Activated naive CD4-positive, alpha-beta T cell treated with anti-CD3 and anti-CD28 coated beads for 36 hours (primary cell): ENCODE measurements around the gene CXCL6. TPM values are rescaled to one million over a fixed set of nuclear protein-coding genes. Genes with fewer than 3 reads are reported as not detected.

Experiments used
- CTCF ChIA-PET: fragments of 350-600 bp; sonication (Branson Sonifier 250); formaldehyde crosslinking; loops from one replicate; lab custom pipeline; 2021; ENCODE audit warnings: antibody characterized with exemption; lab: Charles Lee
- DNase-seq: peaks from one replicate; pipeline ENCODE4 v3.0.0-alpha.2; 2020
- H3K27ac Mint-ChIP-seq: one replicate; pipeline ENCODE4 v1.8.0; 2021; ENCODE audit warnings: mild to moderate bottlenecking, mixed read lengths
- H3K27me3 Mint-ChIP-seq: one replicate; pipeline ENCODE4 v1.8.0; 2021; ENCODE audit warnings: low read depth, mixed read lengths
- H3K36me3 Mint-ChIP-seq: one replicate; pipeline ENCODE4 v1.8.0; 2021; ENCODE audit warnings: low read depth, mixed read lengths
- H3K4me1 Mint-ChIP-seq: one replicate; pipeline ENCODE4 v1.8.0; 2021; ENCODE audit warnings: low read depth, mixed read lengths
- H3K4me3 Mint-ChIP-seq: one replicate; pipeline ENCODE4 v1.8.0; 2021; ENCODE audit warnings: mild to moderate bottlenecking, moderate library complexity, mixed read lengths
- H3K9me3 Mint-ChIP-seq: one replicate; pipeline ENCODE4 v1.8.0; 2021; ENCODE audit warnings: mixed read lengths
- intact Hi-C: fragments of 100-400 bp; cut with micrococcal nuclease; formaldehyde crosslinking; loops from one replicate; pipeline ENCODE4 v1.15.1; 2023
- total RNA-seq, 2 experiments: library from RNA; stranded (reverse); gene quantifications; one replicate each; pipeline ENCODE4 v1.2.3, GENCODE V29; 2021

Gene CXCL6
- total RNA-seq, 2 experiments from 2014 or later = not detected

DNA sequence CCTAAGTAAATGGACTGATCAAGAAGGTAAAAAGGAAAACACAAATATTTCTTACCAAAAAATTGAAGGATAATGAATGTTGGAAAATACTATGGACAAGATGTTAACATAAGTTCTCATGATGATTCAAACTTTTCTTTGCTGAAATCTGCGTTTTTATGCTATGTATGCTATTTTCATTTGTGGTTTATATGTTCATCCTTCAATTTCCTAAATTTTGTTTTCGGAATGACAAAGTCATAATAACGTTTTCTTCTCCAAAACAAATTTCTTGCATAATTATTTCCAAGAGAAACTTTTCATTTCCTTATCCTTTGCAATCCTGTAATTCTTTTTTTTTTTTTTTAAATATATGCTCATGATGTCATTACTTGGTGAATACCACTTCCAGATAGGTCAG is 24.4 kb downstream of the CXCL6 start:
- CTCF ChIA-PET = no interaction called here
- intact Hi-C loops = loop anchor here (10.0 kb wide), 1 partner anchor 234 kb away; the partner anchor contains the start of gene CXCL2

DNA sequence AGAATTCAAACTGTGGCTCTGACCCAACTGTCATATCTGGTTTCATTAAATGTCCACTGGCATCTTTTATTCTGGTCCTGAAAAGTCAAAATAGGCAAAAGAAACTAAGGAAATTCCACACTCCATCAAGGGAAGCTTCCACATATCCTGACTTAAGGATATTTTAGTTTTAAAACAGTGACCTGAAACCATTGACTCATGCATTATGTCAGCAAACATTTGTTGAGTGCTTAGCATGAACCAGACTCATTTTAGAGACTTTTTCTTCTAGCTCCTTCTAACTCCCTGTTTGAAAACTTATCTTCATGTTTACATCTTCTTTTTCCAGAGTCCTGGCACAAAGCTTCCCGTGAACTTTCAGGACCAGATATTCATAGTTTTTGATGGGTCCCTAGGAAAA is 25.8 kb downstream of the CXCL6 start:
- Mint-ChIP-seq H3K4me3 (no peak overlapping the region), H3K9me3 (no peaks in the 10 kb centered on the region), H3K27ac (no peak overlapping the region), H3K27me3 (no peaks in the 10 kb centered on the region), H3K36me3 (no peaks in the 10 kb centered on the region), H3K4me1 (no peaks in the 10 kb centered on the region)
- CTCF ChIA-PET = no interaction called here
- no peak for DNase-seq
- intact Hi-C loops = loop anchor here (10.0 kb wide), 1 partner anchor 232 kb away; the partner anchor contains the start of gene CXCL2

More for the DNA sequence above, 24.4 kb downstream of the CXCL6 start:
- no peak for DNase-seq
- H3K9me3 Mint-ChIP-seq = no peaks in the 10 kb centered on the region
- H3K27ac Mint-ChIP-seq = no peak overlapping the region
- H3K36me3 Mint-ChIP-seq = no peaks in the 10 kb centered on the region
- H3K4me1 Mint-ChIP-seq = no peaks in the 10 kb centered on the region
- H3K4me3 Mint-ChIP-seq = no peak overlapping the region
- no peaks in the 10 kb centered on the region for H3K27me3 Mint-ChIP-seq

DNA sequence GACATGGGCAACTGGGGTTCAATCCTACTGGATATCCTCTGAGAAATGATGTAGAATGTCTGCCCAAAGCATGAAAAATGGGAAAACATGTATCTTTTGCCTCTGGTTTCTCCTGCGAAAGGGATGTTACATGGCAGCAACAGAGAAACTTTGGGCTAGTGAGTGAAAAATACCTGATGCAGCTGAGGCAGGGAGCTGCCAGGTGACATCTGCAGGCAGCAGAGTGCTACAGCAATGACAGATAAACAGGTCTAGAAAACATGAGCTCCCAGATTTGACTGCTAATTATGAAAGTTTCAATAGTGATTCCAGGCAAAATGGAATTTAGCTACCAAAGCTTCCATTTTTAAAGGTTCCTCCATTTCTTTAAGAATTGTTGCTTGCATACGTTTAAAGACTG is 27.9 kb downstream of the CXCL6 start:
- peaks cover 3% of the 10 kb centered on the region for H3K4me1 Mint-ChIP-seq

DNA sequence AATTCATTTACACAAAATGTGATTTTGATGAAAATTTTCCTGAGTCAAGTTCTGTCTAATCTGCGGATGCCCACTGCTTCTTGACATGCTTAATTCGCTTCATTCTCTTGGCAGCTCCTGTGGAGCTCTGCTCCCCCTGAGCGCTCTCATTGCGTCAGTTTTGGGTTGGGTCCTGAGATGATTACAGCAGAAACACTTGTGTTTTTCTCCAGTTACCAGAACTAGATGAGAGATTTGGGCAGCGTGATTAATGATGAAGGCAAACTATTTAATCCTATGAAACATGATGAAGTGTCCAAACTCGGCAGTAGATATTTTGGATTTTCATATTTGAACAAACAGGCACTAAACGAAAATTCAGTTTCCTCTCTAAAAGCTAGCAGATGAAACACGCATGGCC is 28.5 kb downstream of the CXCL6 start:
- Mint-ChIP-seq H3K4me1 (peaks cover 3% of the 10 kb centered on the region), H3K27ac (no peak overlapping the region), H3K36me3 (no peaks in the 10 kb centered on the region), H3K27me3 (peaks cover 17% of the 10 kb centered on the region), H3K4me3 (no peak overlapping the region), H3K9me3 (no peaks in the 10 kb centered on the region)
- intact Hi-C loops = loop anchor here (2.0 to 10.0 kb wide), 2 partner anchors 202 to 230 kb away; partner anchors contain the start of gene CXCL2
- CTCF ChIA-PET = no interaction called here
- DNase-seq = no peak

More for the DNA sequence above, 27.9 kb downstream of the CXCL6 start:
- Mint-ChIP-seq H3K36me3 (no peaks in the 10 kb centered on the region), H3K9me3 (no peaks in the 10 kb centered on the region), H3K4me3 (no peak overlapping the region), H3K27ac (no peak overlapping the region), H3K27me3 (peaks cover 11% of the 10 kb centered on the region)
- CTCF ChIA-PET = no interaction called here
- DNase-seq = no peak
- intact Hi-C loops = loop anchor here (2.0 to 10.0 kb wide), 2 partner anchors 202 to 230 kb away; partner anchors contain the start of gene CXCL2

DNA sequence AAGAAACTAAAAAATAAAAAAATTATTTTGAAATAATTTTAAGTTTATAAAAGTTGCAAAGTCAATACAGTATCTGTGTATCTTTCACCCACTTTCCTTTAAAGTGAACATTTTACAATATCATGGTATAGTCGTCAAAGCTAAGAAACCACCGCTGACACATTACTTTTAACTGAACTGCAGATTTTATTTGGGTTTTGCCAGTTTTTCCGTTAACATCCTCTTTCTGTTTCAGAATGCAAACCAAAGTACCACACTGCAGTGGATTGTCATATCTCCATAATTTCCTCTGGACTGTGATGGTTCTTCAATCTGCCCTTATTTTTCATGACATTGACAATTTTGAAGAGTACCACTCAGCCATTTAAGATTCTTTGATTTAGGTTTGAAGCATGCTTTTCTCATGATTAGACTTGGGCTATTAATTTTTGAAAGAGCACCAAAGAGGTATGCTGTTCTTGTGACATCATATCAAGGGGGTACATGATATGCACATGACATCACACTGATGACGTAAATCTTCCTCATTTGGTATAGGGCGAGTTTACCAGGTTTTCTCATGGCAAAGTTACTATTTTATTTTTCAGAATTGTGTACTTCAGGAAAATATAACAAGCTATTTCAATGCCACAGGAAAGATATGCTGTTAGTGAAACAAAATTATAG is 29.1 kb downstream of the CXCL6 start:
- Mint-ChIP-seq H3K9me3 (no peaks in the 10 kb centered on the region), H3K36me3 (no peaks in the 10 kb centered on the region), H3K4me1 (peaks cover 3% of the 10 kb centered on the region), H3K4me3 (no peak overlapping the region), H3K27me3 (peaks cover 22% of the 10 kb centered on the region), H3K27ac (no peak overlapping the region)
- no peak for DNase-seq
- CTCF ChIA-PET = no interaction called here
- intact Hi-C loops = loop anchor here (2.0 to 10.0 kb wide), 2 partner anchors 203 to 229 kb away; partner anchors contain the start of gene CXCL2

DNA sequence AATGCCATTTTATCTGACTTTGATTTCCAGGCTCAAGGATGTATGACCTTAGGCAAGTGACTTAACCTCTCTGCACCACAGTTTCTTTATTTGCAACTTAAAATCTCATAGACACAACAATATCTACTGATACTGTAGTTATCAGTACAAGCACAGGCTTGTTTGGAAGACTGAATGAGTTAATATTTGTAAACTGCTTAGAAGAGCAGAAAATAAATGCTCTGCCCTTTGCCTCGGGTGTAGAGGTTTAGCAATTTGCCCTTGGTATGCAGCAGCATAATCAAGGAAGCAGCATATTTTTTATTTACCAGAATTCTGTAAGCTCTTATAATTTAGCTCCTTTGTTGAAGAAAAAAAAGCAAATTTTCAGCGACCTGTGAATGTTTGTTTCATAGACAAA is 29.8 kb downstream of the CXCL6 start:
- Mint-ChIP-seq H3K27me3 (peaks cover 26% of the 10 kb centered on the region), H3K27ac (no peak overlapping the region), H3K4me1 (peaks cover 3% of the 10 kb centered on the region), H3K36me3 (no peaks in the 10 kb centered on the region), H3K4me3 (no peak overlapping the region), H3K9me3 (no peaks in the 10 kb centered on the region)
- intact Hi-C loops = loop anchor here (10.0 kb wide), 1 partner anchor 229 kb away; the partner anchor contains the start of gene CXCL2
- DNase-seq = no peak
- CTCF ChIA-PET = no interaction called here

DNA sequence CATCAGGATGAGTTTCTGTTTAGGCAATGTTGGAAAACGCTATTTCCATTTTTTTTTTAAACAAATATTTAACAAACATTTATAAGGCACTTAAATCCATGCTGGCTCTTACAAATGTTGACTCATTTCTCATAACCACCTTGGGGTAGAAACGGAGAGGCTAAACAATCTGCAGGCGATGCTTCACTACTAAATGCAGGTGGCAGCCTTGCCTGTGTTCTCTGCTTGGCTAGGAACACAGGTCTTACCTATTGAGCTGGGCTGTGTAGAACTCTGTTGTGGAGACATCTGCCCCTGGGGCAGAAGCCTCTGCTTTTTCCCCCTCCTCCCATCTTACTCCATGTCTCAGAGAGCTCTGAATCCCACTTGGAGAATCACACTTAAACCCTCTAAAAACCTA is 31.3 kb downstream of the CXCL6 start:
- H3K36me3 Mint-ChIP-seq = no peaks in the 10 kb centered on the region
- H3K27me3 Mint-ChIP-seq = peaks cover 29% of the 10 kb centered on the region
- intact Hi-C loops = loop anchor here (10.0 kb wide), 1 partner anchor 227 kb away; the partner anchor contains the start of gene CXCL2
- no peak for DNase-seq
- H3K27ac Mint-ChIP-seq = no peak overlapping the region
- CTCF ChIA-PET = no interaction called here
- no peaks in the 10 kb centered on the region for H3K9me3 Mint-ChIP-seq
- peaks cover 3% of the 10 kb centered on the region for H3K4me1 Mint-ChIP-seq
- no peak overlapping the region for H3K4me3 Mint-ChIP-seq

DNA sequence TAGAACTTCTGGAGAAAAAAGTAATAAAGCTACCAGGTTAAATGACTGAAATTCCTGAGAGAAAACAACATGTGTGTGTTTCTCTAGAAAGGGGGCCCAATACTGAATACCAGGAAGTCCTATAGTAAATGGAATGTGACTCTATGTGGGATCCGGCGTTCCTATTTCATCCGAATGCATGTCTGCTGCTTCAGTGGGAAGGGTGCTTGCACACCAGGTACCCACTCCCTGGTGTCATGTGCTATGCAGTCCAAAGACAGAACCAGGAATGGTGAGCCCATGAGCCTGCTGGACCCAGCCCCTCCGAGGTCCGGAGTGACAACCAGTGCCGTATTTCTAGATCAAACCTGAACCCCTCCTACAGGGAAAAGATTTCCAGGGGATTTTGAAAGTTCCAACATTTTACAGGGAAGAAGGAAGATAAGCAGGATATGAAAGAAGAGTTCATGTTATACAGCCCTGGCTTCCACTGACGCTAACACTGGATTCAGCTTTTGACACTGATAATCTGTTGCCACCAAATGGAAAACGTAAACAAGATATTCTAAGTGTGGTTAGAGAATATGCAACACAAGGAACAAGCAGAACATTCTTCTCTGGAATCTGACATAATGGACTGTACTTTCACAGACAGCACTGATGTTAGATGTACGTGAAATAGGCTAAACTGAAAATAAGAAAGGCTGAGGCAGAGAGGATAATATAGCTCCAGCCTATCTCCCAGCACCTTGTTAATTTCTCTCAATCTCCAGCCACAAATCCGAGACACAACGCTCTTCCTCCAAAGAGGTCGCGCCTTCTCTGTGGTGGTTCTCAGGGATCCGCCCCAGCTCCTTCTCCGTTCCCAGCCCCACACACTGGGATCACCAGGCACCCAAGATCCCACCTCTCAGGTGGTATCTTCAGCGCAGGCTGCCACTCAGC is 32.0 kb downstream of the CXCL6 start:
- no peak for DNase-seq
- Mint-ChIP-seq H3K4me3 (no peak overlapping the region), H3K4me1 (peaks cover 3% of the 10 kb centered on the region), H3K27me3 (peaks cover 30% of the 10 kb centered on the region), H3K9me3 (no peaks in the 10 kb centered on the region), H3K27ac (no peak overlapping the region), H3K36me3 (no peaks in the 10 kb centered on the region)
- CTCF ChIA-PET = no interaction called here
- intact Hi-C loops = loop anchor here (10.0 kb wide), 1 partner anchor 226 kb away; the partner anchor contains the start of gene CXCL2

DNA sequence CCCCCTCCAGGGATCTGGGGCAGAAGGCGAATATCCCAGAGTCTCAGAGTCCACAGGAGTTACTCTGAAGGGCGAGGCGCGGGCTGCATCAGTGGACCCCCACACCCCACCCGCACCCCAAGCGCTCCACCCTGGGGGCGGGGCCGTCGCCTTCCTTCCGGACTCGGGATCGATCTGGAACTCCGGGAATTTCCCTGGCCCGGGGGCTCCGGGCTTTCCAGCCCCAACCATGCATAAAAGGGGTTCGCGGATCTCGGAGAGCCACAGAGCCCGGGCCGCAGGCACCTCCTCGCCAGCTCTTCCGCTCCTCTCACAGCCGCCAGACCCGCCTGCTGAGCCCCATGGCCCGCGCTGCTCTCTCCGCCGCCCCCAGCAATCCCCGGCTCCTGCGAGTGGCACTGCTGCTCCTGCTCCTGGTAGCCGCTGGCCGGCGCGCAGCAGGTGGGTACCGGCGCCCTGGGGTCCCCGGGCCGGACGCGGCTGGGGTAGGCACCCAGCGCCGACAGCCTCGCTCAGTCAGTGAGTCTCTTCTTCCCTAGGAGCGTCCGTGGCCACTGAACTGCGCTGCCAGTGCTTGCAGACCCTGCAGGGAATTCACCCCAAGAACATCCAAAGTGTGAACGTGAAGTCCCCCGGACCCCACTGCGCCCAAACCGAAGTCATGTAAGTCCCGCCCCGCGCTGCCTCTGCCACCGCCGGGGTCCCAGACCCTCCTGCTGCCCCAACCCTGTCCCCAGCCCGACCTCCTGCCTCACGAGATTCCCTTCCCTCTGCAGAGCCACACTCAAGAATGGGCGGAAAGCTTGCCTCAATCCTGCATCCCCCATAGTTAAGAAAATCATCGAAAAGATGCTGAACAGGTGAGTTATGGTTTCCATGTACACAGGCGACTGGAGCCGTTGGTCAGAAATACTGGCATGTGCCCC is 32.9 kb downstream of the CXCL6 start, which contains the start of gene CXCL1:
CXCL1 (plus strand) TSS at position 264 of the 926 bp plus-strand sequence; CDS start at position 342, 78 bp downstream.
- intact Hi-C loops = loop anchor here (10.0 kb wide), 1 partner anchor 225 kb away; the partner anchor contains the start of gene CXCL2
- DNase-seq = no peak
- Mint-ChIP-seq H3K36me3 (no peaks in the 10 kb centered on the region), H3K27me3 (peaks cover 30% of the 10 kb centered on the region), H3K9me3 (no peaks in the 10 kb centered on the region), H3K27ac (no peak within 1 kb of the TSS), H3K4me3 (no peak within 1 kb of the TSS), H3K4me1 (peaks cover 3% of the 10 kb centered on the region)
- CTCF ChIA-PET = no interaction called here

DNA sequence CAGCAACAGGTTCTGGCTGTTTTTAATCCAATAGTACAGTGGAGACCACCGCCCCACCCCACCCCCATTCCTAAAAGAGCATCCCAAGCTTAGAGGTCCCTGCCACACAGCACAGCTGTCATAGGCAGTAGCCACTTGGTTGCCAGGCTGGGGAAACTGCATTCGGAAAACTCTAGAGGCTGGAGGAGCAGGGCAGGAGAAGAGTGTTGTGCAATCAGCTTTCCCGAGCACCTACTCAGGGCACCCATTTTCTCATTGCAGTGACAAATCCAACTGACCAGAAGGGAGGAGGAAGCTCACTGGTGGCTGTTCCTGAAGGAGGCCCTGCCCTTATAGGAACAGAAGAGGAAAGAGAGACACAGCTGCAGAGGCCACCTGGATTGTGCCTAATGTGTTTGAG is 33.8 kb downstream of the CXCL6 start:
- H3K27ac Mint-ChIP-seq = no peak overlapping the region
- H3K4me3 Mint-ChIP-seq = no peak overlapping the region
- intact Hi-C loops = no loop called here
- CTCF ChIA-PET = no interaction called here
- H3K36me3 Mint-ChIP-seq = no peaks in the 10 kb centered on the region
- no peak for DNase-seq
- H3K4me1 Mint-ChIP-seq = peaks cover 3% of the 10 kb centered on the region
- no peaks in the 10 kb centered on the region for H3K9me3 Mint-ChIP-seq
- H3K27me3 Mint-ChIP-seq = peaks cover 30% of the 10 kb centered on the region

DNA sequence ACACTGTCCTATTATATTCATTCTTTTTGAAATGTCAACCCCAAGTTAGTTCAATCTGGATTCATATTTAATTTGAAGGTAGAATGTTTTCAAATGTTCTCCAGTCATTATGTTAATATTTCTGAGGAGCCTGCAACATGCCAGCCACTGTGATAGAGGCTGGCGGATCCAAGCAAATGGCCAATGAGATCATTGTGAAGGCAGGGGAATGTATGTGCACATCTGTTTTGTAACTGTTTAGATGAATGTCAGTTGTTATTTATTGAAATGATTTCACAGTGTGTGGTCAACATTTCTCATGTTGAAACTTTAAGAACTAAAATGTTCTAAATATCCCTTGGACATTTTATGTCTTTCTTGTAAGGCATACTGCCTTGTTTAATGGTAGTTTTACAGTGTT is 34.3 kb downstream of the CXCL6 start:
- Mint-ChIP-seq H3K9me3 (no peaks in the 10 kb centered on the region), H3K4me1 (peaks cover 3% of the 10 kb centered on the region), H3K27me3 (peaks cover 30% of the 10 kb centered on the region), H3K4me3 (no peak overlapping the region), H3K27ac (no peak overlapping the region), H3K36me3 (no peaks in the 10 kb centered on the region)
- CTCF ChIA-PET = no interaction called here
- intact Hi-C loops = no loop called here
- no peak for DNase-seq
